GM12864 (cell line): ENCODE data around the gene HES5.

Experiments used
- DNase-seq: peaks from one replicate; pipeline ENCODE4 v3.0.0-alpha.2; 2011; ENCODE audit warnings: low read depth
- H3K4me3 ChIP-seq: 2 replicates; pipeline ENCODE4 v1.5.1; 2011; ENCODE audit warnings: mild to moderate bottlenecking, low read depth, low read length, control low read depth
- CTCF ChIP-seq: IDR thresholded peaks from 2 replicates; pipeline ENCODE4 v1.5.1; 2011; ENCODE audit warnings: low read depth, mild to moderate bottlenecking, moderate library complexity, low read length, control low read depth, inconsistent platforms; ENCODE audit errors: missing control alignments

Gene HES5

GRCh38 chr1:2526824-2527555 is 3.1 kb downstream of the HES5 start:
- peak overlapping the region; percentile 47 for H3K4me3 ChIP-seq
- peak; percentile 44 for DNase-seq
- TF ChIP-seq CTCF, result no peak

GRCh38 chr1:2525920-2526823 is 3.9 kb downstream of the HES5 start, which contains the start of gene PANK4:
Gene PANK4 (minus strand): TSS chr1:2526596. CDS start chr1:2526587, 9 bp downstream.
- no peak for TF ChIP-seq CTCF

GRCh38 chr1:2525572-2525919 is 4.5 kb downstream of the HES5 start:
- peak overlapping the region; percentile 93 for H3K4me3 ChIP-seq
- no peak for DNase-seq

More at GRCh38 chr1:2525920-2526823, 3.9 kb downstream of the HES5 start, which contains the start of gene PANK4:
- H3K4me3 ChIP-seq, result peak within 1 kb of the TSS; percentile 93
- peak; percentile 77 for DNase-seq

GRCh38 chr1:2523891-2524609 is 6.0 kb downstream of the HES5 start:
- H3K4me3 ChIP-seq, result peak overlapping the region; percentile 8; the same call in 1 of the 2 replicates
- no peak for DNase-seq
- TF ChIP-seq CTCF, result no peak

More at GRCh38 chr1:2525572-2525919, 4.5 kb downstream of the HES5 start:
- TF ChIP-seq CTCF, result no peak

GRCh38 chr1:2523191-2523890 is 6.7 kb downstream of the HES5 start:
- DNase-seq, result no peak
- peak; percentile 30 for TF ChIP-seq CTCF
- no peak overlapping the region for H3K4me3 ChIP-seq

GRCh38 chr1:2522230-2522629 is 7.8 kb downstream of the HES5 start:
- H3K4me3 ChIP-seq, result no peak overlapping the region
- DNase-seq, result no peak
- TF ChIP-seq CTCF, result no peak
